Measurements from ENCODE around the gene ST6GALNAC3.

Gene ST6GALNAC3

DNA sequence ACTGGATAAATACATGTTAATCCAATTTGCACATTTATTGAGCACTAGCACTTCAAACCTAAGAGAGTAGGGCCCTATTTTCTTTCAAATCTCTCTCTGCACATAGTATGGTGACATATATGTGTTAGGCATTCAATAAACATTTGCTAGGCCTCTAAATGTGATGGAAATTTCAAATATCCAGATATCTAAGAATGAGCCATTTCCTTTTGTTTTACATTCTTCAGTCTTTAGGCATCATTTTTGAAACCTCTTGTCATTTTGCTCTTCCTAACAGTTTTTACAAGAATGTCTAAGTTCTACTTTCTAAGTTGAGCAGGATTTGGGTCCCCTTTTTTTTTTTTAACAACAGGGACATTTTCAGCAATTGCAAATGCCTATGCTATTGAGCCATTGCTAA, 397.0 kb downstream of the ST6GALNAC3 start:
- no peak for DNase-seq

DNA sequence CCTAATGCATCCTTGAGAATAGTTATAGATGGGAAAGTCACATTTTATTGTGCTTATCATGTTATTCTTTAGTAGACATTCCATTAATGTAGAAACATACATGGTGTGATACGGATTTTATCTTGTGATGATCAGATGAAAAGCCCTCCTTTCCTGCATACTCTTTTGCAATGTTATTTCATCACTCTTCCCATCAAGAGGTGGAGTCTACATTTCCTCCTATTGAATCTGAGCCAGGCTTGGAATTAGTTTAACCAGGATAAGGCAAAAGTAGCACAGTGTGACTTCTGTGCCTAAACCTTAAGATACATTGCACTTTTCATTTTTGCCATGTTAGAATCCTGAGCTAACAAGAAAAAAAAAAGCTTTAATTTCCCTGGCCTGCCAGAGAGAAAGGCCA, 399.0 kb downstream of the ST6GALNAC3 start:
- no peak for DNase-seq

DNA sequence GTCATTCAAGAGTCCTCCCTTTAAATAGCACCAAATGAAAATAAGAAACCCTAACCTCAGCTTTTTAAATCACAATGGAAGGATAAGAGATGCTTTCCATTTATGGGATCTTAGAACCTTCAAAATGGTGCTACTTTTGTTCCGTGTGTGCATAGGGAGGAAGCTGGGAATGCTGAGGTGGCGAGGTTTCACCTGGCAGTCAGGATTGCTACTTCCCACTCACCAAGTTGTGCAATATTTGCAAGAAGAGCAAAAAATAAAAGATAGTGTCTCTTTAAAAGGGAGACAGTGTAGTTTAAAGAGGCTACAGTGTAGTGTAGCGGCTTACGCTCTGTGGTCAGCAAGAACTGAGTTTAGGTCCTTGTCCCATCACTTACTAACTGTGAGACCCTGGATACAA, 400.4 kb downstream of the ST6GALNAC3 start:
- no peak for DNase-seq

DNA sequence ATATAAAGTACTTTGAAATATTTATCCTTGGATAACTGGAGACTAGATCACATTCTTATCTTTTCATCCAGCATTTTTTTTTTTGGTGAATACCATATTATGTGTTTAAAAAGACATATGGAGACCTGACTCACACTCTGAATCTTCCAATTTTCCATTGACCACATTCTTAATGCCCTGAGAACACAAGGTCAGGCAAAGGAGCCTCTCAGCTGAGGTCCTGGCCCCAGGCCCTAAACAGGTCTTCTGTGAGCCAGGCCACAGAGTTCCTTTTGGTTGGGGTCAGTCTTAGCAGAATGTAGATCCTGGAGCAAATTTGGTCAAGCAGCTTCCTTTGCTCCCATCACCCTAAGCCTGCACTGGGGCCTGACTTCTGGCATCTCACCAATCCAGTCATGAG, 402.6 kb downstream of the ST6GALNAC3 start:
- no peak for DNase-seq

DNA sequence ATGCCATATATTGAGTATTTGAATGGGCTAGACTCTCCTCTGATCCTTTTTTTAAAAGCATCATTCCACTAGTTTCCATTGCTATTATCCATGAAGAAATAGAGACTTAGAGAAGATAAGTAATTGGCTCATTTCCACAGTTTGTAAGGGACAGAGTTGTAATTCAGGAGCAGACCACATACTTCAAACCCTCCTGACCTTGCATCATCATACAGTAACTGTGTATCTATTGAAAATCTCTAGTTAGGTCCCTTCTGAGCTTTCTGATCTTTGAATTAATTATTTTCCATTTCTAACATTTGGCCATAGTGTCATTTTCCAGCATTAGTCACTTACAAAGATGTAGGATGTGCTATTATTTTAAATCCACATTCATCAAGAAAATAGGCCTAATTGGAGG, 406.3 kb downstream of the ST6GALNAC3 start:
- DNase-seq, result no peak

DNA sequence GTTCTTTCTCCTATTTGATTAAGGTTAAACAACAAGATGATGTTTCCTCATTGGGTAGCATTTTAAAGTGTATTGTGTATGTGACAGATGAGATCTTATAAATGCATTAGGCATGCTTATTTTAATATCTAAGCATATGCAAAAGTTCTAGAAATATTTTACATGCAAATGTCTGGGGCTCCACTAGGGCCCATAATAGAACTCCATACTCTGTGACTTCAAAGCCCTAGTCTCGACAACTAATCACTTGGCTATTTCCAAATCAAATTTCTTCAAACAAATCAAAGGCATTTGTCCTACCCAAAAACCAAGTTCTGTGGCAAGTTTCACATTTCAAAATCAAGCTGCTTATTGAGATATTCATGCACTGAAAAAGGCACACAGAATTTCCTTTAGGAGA, 407.1 kb downstream of the ST6GALNAC3 start:
- no peak for DNase-seq

DNA sequence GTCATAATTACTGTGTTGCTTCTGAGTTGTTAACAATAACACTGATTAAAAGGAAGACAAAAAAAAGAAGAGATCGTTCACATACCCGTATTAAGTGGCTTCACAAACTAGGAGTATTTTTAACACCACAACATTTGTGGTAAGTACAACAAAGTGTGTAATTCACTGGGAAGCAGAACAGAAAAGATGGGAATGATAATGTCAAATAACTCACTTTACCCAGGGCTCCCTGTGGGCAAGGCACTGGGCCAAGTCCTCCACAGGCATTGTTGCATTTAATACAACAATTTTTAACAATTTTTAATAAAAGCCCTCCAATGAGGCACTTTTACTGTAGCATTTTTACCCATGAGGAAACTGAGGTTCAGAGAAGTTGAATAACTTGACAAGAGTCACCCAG, 407.7 kb downstream of the ST6GALNAC3 start:
- DNase-seq, result no peak

DNA sequence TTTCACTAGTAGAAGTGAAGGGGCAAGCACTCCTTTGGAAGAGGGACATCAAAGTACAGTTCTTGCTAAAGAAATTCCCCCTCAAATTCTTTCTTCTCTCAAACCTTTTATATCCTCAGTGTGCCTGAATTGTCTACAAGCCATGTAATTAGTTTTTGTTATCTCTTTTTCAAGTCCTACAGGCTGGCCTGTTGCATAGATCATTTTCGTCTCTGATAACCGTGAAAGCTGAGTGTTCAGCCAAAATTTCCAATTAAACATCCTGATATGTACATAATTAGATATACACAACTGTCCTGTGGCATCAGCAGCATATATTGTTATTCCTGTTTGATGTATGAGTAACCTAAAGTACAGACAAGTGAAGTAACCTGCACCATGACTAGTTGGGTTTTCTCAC, 417.2 kb downstream of the ST6GALNAC3 start:
- DNase-seq, result no peak

DNA sequence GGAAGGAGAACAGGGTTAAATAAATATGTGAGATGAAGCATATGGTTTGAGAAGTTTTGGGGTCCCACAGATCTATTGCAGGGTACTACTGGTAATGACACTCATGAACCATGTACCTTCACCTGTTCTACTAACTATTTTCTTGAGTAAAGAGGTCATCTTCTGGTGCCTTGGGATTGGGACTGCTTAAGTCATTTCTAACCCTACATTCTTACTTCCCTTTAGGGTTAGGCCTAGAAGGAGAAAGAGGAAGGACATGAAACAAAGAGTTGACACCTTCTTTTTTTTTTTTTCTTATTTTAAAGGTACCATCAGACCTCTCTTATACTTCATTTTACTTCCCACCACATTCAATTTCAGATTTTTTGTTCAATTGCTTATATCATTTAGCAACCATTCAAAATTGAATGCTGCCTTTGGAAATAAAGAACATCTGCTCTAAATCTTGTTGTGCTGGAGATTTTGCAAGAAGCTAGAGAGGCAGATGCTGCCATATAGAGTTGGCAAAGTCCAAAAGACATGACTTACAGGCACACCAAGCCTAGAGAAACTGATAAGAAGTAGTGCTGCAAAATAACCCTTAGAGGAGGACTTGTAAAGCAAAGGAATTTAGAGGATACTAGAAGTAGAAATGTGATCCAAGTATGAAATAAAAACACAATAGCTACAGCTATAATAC, 418.3 kb downstream of the ST6GALNAC3 start:
- DNase-seq, result peak; percentile 39

DNA sequence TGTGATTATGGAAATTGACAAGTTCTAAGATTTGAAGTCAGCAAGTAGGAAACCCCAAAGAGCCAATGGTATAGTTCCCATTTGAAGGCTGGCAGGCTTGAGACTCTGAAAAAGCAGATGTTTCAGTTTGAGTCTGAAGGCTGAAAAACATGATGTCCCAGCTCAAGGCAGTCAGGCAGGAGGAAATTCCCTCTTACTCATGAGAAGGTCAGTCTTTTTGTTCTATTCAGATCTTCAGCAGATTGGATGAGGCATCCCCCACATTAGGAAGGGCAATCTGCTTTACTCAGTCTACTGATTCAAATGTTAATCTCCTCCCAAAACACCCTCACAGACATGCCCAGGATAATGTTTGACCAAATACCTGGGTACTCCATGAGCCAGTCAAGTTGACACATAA, 420.3 kb downstream of the ST6GALNAC3 start:
- no peak for DNase-seq

DNA sequence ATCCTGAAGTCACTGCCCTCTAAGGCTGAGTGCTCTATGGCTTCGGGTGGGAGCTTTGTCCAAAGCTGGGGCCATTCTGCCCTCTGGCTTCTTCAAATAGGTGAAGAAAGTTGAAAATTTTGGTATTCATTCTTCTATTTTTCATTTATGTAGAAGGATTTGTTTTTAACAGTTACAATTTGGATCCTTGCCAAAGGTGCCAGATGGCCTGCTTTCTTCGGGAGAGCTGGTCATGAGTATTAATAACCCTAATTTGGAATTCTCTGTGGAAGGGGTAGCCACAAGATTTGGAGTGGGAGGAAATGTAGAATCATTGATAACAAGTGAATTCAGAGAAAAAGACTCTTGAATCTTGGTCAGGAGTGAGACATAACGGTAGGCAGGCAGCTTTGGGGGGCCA, 422.3 kb downstream of the ST6GALNAC3 start:
- no peak for DNase-seq

DNA sequence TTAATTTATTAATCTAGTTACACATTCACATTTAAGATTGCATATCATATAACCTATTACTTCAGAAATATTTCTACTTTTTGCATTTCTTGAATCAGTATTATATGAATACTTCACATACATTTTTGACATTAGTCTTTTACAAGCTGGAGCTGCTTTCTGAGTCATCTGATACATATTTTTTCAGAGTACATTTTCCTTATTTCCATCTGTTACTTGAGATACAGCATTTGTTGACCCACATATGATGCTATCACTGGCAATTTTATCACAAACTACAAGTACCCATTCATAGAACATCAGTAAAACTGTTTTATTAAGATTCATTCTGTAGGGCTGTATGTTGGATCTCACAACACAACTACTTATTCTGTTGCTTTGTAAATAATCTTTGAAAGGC, 425.6 kb downstream of the ST6GALNAC3 start:
- DNase-seq, result no peak

DNA sequence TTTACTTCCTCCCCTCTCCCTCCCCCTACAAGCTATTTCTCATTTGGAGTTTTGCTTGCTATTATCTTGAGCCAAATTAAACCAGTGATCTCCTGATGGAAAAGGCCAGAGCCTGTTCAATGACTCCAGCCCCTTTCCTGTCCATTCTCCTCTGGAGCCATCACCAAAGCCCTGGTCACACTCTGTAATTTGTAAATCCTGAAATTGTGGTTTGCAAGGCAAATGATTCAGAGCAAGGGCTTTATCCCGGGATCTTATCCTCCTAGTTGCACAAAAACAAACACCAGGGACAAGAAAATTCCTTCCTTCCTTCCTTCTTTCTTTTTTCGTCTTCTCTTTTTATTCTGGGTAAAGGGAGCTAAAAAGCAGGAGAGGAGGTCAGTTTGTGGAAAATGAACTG, 426.6 kb downstream of the ST6GALNAC3 start:
- no peak for DNase-seq

DNA sequence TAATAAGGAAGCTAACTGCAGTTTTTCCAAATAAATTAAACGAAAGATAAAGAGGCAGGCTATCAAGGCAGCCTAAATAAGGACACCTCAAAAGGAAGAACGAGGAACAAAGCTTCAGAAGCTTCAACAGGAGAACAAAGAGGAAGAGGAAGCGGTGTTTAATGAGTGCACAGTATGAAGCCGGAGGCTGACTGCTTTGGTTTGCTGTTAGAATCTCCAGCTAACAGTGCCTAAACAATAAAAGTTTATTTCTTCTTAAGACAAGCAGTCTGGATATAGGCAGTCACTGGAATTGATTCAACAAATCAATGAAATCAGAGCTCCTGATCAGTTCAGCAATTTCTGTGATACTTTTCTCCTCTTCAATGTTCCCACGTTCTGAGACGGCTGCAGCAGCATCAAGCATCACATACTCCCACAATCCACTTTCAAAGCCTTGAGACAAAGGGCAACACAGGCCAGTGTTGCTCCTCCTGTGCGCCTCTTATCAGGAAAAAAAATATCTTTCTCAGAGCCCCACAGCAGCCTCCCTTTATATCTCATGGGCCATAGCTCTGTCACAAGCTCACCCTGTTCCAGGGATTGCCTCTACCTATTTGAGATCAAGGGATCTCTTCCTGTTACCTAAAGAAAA, 427.2 kb downstream of the ST6GALNAC3 start:
- peak; percentile 35 for DNase-seq

DNA sequence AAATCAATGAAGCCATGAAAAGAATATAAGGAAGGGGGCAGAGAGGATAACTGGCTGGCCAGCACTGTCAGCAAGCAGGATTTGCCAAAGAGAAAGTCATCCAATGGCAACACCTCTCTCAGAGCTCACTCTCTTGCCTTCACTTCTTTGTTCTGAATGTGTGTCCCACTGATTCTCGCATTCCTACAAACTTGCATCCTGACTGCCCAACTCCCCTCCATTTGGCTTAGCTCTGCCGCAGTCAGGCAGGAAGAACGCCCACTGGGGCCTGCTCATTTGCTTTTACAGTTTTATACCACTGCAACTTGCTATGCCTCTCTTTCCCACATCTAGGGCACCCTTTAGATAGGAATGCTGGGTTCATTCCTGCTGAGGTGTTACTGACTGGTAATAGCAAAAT, 428.6 kb downstream of the ST6GALNAC3 start:
- DNase-seq, result no peak

DNA sequence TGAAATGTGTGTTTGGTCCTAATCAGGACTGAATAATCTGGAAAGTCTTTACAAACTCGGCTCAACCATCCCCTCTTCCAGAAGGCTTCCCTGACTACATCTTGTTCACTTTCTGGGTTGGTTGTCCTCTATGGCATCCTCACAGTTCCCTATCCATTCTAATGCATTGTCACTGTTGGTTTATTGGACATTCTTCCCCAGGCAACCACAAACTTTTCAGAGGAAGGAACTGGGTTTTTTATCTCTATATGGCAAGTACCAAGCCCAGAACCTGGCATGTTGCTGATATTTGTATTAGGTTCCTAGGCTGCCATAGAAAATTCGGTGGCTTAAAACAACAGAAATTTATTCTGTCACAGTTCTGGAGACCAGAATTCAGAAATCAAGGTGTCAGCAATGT, 429.2 kb downstream of the ST6GALNAC3 start:
- DNase-seq, result no peak

DNA sequence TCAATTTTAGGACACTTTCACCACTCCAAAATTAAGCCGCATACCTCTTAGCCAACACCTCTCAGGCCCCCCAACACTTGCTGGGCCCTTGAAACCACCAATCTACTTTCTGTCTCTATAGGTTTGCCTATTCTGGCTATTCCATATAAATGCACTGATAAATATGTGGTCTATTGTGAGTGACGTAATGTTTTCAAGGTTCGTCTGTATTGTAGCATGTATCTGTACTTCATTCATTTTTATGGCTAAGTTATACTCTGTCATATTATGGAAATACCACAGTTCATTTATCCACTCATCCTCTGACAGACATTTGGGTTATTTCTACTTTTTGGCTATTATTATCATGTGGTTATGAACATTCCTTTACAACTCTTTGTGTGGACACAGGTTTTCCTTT, 432.8 kb downstream of the ST6GALNAC3 start:
- no peak for DNase-seq

DNA sequence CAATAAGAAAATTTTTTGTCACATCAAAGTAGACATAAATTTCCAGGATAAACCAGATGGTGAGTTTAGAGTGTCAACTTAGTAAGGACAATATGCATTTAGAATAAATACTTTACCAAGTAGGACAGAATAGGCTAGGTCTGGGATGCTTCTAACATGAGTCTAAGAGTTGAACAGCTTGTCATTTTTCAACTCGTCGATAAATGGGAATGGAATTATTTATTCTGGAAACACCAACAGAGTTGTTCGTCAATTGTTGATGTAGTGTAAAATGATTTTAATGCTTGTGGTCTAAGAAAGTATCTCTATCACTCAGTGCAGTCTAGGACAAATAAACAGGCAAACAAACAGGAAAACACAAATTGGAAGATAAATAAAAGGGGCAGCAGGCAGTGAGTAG, 434.3 kb downstream of the ST6GALNAC3 start:
- no peak for DNase-seq

DNA sequence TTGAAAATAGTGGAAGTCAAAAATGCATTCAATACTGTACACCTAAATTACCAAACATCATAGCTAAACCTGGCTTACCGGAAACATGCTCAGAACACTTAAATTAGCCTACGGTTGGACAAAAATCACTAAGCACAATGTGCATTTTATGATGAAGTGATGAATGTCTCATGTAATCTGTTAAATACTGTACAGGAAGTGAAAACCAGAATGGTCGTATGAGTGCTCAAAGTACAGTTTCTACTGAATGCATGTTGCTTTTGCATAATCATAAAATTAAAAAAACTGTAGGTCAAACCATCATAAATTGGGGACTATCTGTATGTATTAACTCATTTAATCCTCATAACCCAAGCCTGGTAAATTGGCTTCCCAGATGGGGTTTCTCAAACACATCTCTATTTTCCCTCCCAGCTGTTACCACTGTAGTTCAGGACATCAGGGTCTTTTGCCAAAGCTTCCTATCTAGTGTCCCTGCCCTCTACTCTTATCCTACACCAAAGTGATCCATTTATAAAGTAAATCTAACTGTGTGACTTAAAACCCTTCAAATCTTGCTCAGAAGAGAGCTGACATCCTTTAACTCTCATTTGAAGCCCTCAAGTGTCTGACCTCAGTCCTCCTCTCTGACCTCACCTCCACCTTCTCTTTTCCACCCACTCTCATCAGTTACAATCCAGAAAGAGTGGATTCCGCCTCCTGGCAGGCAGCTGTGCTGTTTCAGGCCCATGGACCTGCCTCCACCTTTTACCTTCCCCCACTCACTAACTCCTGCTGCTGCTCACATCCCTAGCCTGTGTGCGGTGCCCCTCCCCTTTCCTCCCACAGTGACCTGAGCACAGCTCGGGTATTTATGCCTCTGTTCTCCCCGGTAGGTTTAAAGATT, 436.4 kb downstream of the ST6GALNAC3 start:
- DNase-seq, result no peak

DNA sequence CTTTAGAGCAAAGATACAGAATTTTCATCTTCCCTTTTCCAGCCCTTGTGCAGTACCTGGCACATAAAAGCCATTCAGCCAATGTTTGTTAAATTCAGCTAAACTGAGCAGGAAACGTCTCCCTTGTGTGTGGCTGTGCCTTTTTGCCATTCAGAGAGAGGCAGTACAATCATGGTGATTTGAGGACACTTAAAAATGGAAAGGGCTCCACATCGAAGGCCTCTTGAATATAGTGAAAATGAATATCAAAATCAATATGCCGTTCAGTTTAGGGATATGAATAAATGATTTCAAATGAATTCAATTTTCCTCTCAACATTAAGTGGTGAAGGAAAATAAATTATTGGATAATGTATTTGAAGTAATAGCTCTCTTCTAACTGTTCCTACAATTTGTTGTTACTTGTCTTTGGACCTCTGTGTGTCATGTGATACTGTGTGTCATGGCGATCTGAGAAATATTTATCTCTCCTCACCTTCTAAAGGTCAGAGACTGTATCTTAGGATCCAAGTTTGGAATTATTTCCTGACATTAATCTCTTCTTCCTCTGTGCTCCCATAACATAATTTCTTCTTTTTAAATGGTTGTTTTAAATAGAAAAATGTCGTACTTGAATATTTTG, 437.1 kb downstream of the ST6GALNAC3 start:
- DNase-seq, result no peak

DNA sequence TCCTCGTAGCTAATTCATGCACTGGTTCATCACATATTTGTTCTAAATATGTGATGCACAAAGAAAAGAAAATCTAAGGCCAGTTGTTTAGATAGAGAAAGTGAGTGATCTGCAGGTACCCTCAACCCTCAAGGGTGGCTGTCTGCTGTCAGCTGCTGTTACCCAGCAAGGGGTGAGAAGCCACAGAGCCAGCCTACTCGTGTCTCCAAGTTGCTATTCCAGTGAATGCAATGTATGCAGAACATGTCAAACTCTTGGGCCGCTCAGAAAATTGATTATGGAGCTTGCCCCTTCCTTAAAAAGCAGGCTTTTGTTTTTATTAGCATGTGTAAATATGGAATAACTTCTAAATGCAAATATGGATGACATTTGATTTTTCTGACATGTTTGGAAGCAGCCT, 456.4 kb downstream of the ST6GALNAC3 start:
- no peak for DNase-seq

DNA sequence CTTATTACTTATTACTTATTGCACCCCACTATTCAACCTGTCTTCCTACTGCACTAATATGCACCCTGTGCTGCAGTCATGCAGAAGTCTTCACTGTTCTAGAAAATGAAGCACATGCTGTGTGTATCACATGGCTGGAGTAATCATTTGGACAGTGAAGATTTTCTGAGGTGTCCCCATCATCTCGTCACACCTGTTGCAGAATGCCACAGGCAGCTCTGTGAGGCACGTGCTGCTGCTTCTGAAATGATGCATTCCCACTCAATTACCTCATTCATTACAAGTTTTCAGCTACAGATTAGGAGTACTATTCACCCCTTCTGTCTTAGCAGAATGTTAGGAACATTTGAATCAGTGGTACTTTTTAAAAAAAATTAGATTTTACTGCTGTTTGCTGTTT, 467.1 kb downstream of the ST6GALNAC3 start:
- DNase-seq, result no peak

DNA sequence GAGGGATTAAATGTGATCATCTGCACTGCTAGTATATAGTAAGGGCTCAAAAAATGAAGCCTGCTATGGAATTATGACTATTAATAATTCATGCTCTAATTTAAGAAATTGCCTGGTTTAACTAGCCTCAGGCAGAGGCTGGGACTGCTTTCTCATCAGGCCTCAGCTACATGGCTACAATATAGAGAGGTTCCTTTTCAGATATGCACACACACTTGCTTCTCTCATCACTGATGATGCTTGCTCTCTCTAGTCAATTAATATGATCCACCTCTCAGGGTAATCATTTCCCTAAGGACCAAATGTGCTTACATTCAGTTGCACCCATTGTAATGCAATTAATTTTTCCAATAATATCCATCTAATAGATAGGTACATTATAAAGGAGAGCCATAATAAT, 467.8 kb downstream of the ST6GALNAC3 start:
- DNase-seq, result no peak

DNA sequence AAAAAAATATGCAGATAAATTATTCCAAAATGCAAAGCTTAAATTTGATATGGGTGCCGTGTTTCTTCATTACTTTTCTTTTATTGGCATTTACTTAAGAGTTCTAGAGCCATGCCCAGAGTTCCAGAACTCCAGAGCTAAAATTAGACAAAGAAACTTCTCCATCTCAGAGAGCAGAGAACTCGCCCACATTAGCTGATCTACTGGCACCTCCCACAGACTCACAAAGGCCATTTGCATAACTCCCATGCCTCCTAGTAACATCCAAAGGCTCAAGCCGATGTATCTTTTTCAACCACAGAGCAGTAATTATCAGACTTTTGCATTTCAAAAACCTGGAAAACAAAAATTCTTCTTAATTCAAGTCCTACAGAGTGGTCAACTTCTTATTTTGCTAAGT, 468.9 kb downstream of the ST6GALNAC3 start:
- no peak for DNase-seq
